ENCODE results near the gene LUZP1. TPM values are rescaled to one million over a fixed set of nuclear protein-coding genes. Genes with fewer than 3 reads are reported as not detected.

Gene LUZP1
- total and polyA plus RNA-seq, 2 experiments from 2014 or later = 45.7 to 152 TPM

GRCh38 chr1:23178414-23178813 is 9.8 kb upstream of the LUZP1 start:
- no peak for TF ChIP-seq CREB1 (CRISPR knock-in tag; IDR thresholded peaks at IDR 0.05; ENCODE audit: low read depth)
- TF ChIP-seq JUNB (IDR thresholded peaks at IDR 0.05; ENCODE audit: unreplicated experiment) = no peak
- no peaks in the 10 kb centered on the region for H3K9me2 ChIP-seq (ENCODE audit: insufficient read depth)
- H4K20me1 ChIP-seq (replicated peaks; ENCODE audit: insufficient read depth) = no peaks in the 10 kb centered on the region
- peaks cover 11% of the 10 kb centered on the region; the same call in 1 of the 2 replicates for H3K4me1 ChIP-seq (ENCODE audit: insufficient read depth)
- DNase-seq (ENCODE audit: low spot score) (no peak), ATAC-seq (no peak)
- Mint-ChIP-seq H3K4me3 (peak overlapping the region; percentile 84), H3K9me3 (no peaks in the 10 kb centered on the region; the same call in 2 of the 3 replicates), H3K27me3 (ENCODE audit: insufficient read depth, low read depth, poor library complexity) (peaks cover 29% of the 10 kb centered on the region), H3K27ac (no peak overlapping the region), H3K36me3 (ENCODE audit: low read depth) (no peaks in the 10 kb centered on the region), H3K4me1 (peaks cover 2% of the 10 kb centered on the region; the same call in 1 of the 3 replicates)
- H3K36me3 ChIP-seq (ENCODE audit: insufficient read depth) = no peaks in the 10 kb centered on the region
- H3K4me3 ChIP-seq = peak overlapping the region; percentile 76
- H3K27ac ChIP-seq (ENCODE audit: low read depth) = no peak overlapping the region
- H3K27me3 ChIP-seq (ENCODE audit: insufficient read depth) = peaks cover 32% of the 10 kb centered on the region
- H2AFZ ChIP-seq = no peak overlapping the region
- peaks cover 10% of the 10 kb centered on the region; the same call in 1 of the 2 replicates for H3F3A ChIP-seq (replicated peaks; ENCODE audit: low read depth)
- peak overlapping the region; percentile 90 for H3K4me2 ChIP-seq
- no peaks in the 10 kb centered on the region for H3K79me2 ChIP-seq (replicated peaks; ENCODE audit: insufficient read depth)

GRCh38 chr1:23177438-23178380 is 9.1 kb upstream of the LUZP1 start:
- no peak for TF ChIP-seq ZNF114 (CRISPR knock-in tag; IDR thresholded peaks at IDR 0.05)
- no peak for TF ChIP-seq ZNF462 (CRISPR knock-in tag; IDR thresholded peaks at IDR 0.05)
- no peak for TF ChIP-seq ETS1 (IDR thresholded peaks at IDR 0.05)
- no peak for TF ChIP-seq POLR2AphosphoS5 (IDR thresholded peaks at IDR 0.05; ENCODE audit: low read depth)
- TF ChIP-seq EZH2phosphoT487 (IDR thresholded peaks at IDR 0.05; ENCODE audit: unreplicated experiment) = no peak
- TF ChIP-seq CTCF (conservative IDR thresholded peaks at IDR 0.05; ENCODE audit: low read depth in 2 of 2) = no peak
- no peak for TF ChIP-seq STAT1 (IDR thresholded peaks at IDR 0.05; ENCODE audit: unreplicated experiment)
- no peak for TF ChIP-seq EZH2 (IDR thresholded peaks at IDR 0.05; ENCODE audit: low read depth, unreplicated experiment)
- no peak for TF ChIP-seq CREB1 (CRISPR knock-in tag; IDR thresholded peaks at IDR 0.05; ENCODE audit: low read depth)
- H3K4me1 ChIP-seq (ENCODE audit: insufficient read depth) = peaks cover 11% of the 10 kb centered on the region; the same call in 1 of the 2 replicates
- no peaks in the 10 kb centered on the region for H3K9me2 ChIP-seq (ENCODE audit: insufficient read depth)
- Mint-ChIP-seq H3K9me3 (no peaks in the 10 kb centered on the region; the same call in 2 of the 3 replicates), H3K27me3 (ENCODE audit: insufficient read depth, low read depth, poor library complexity) (peaks cover 29% of the 10 kb centered on the region), H3K4me1 (peaks cover 2% of the 10 kb centered on the region; the same call in 1 of the 3 replicates), H3K27ac (no peak overlapping the region), H3K4me3 (peak overlapping the region; percentile 84), H3K36me3 (ENCODE audit: low read depth) (no peaks in the 10 kb centered on the region)
- peak overlapping the region; percentile 90 for H3K4me2 ChIP-seq
- ATAC-seq (peak; percentile 93), DNase-seq (ENCODE audit: low spot score) (peak; percentile 85)
- H3F3A ChIP-seq (replicated peaks; ENCODE audit: low read depth) = peaks cover 10% of the 10 kb centered on the region; the same call in 1 of the 2 replicates
- H3K27me3 ChIP-seq (ENCODE audit: insufficient read depth) = peaks cover 32% of the 10 kb centered on the region
- peak overlapping the region; percentile 98 for H2AFZ ChIP-seq
- no peak overlapping the region for H3K27ac ChIP-seq (ENCODE audit: low read depth)
- peak overlapping the region; percentile 76 for H3K4me3 ChIP-seq
- H4K20me1 ChIP-seq (replicated peaks; ENCODE audit: insufficient read depth) = no peaks in the 10 kb centered on the region
- no peaks in the 10 kb centered on the region for H3K79me2 ChIP-seq (replicated peaks; ENCODE audit: insufficient read depth)
- H3K36me3 ChIP-seq (ENCODE audit: insufficient read depth) = no peaks in the 10 kb centered on the region

Measured in GM23338 (cell line).